ENCODE data around the gene DIS3. TPM values are rescaled to one million over a fixed set of nuclear protein-coding genes. Genes with fewer than 3 reads are reported as not detected.

DIS3 gene
- total and polyA plus RNA-seq, 9 of the 15 experiments (the other 6 are each of a cell fraction or from before 2014, with no cell fraction given): 6.0 to 48.9 (median 34.2) TPM

- TF ChIP-seq MYBL2 (IDR thresholded peaks at IDR 0.05; ENCODE audit: low read depth) (peak; percentile 99), MYBL2 (CRISPR knock-in tag; IDR thresholded peaks at IDR 0.05; ENCODE audit: borderline replicate concordance) (peak; percentile 93; the same call in 1 of the 2 replicates), FOXM1 (IDR thresholded peaks at IDR 0.05; ENCODE audit: low read depth) (peak; percentile 99), FOXM1 (CRISPR knock-in tag; IDR thresholded peaks at IDR 0.05; ENCODE audit: low read depth) (peak; percentile 99), CBX3 (IDR thresholded peaks at IDR 0.05; ENCODE audit: borderline replicate concordance in 1 of 2, low read length in 2 of 2) (peak in 1 of 2 experiments; percentile 90; a peak in 1 of 3 replicates), TBP (optimal IDR thresholded peaks at IDR 0.05; ENCODE audit: low read depth, low read length) (peak; percentile 70), EP300 (IDR thresholded peaks at IDR 0.05; ENCODE audit: low read length) (0 out of 2 replicates have a peak, but pooled peaks have one; percentile 8), BDP1 (IDR thresholded peaks at IDR 0.05; ENCODE audit: insufficient read depth, insufficient read length) (no peak), PATZ1 (CRISPR knock-in tag; IDR thresholded peaks at IDR 0.05; ENCODE audit: borderline replicate concordance) (no peak), E2F5 (CRISPR knock-in tag; IDR thresholded peaks at IDR 0.05) (peak; percentile 91), ATF1 (CRISPR knock-in tag; IDR thresholded peaks at IDR 0.05) (no peak), ATF1 (tag; IDR thresholded peaks at IDR 0.05) (peak; percentile 84), HDAC1 (IDR thresholded peaks at IDR 0.05) (peak in 1 of 2 experiments; percentile 65; a peak in 2 of 4 replicates), VEZF1 (CRISPR knock-in tag; IDR thresholded peaks at IDR 0.05) (peak; percentile 77), ZBTB5 (IDR thresholded peaks at IDR 0.05) (no peak), FIP1L1 (IDR thresholded peaks at IDR 0.05; ENCODE audit: low read depth, low read length, poor library complexity, severe bottlenecking) (no peak), MXD1 (CRISPR knock-in tag; IDR thresholded peaks at IDR 0.05; ENCODE audit: borderline replicate concordance, poor library complexity, severe bottlenecking) (peak; percentile 50), RCOR1 (IDR thresholded peaks at IDR 0.05; ENCODE audit: borderline replicate concordance in 1 of 2, low read depth in 2 of 2, low read length in 2 of 2) (0 out of 4 replicates have a peak, but pooled peaks of 1 of the 2 experiments have one; percentile 30)
Observed at GRCh38 chr13:72727417-72728289, 54.0 kb downstream of the DIS3 start, which contains the start of the genes BORA and MZT1 (continued).
